K562 (cell line): Measurements from ENCODE around the gene CELSR2.

Source experiments
- ATF1 ChIP-seq, 2 experiments: fragments of 450-650 bp in 1 of 2; IDR thresholded peaks; 2 replicates each; pipeline ENCODE4 v1.6.1; 2016; ENCODE audit warnings: missing compliant biosample characterization in 1 of 2, missing genetic modification characterization in 1 of 2
- CBX3 ChIP-seq, 2 experiments: IDR thresholded peaks; 1 replicate in 1 of 2; 2 replicates in 1 of 2; pipeline ENCODE4 v1.6.1; 2012; ENCODE audit warnings: inconsistent platforms in 2 of 2, low read length in 2 of 2, borderline replicate concordance in 1 of 2, control low read depth in 1 of 2
- KDM1A ChIP-seq, 2 experiments: fragments of 450-650 bp; IDR thresholded peaks; 2 replicates each; pipeline ENCODE4 v1.6.1; 2016; ENCODE audit warnings: mild to moderate bottlenecking in 2 of 2
- NFIC ChIP-seq: fragments of 450-650 bp; IDR thresholded peaks from 2 replicates; pipeline ENCODE4 v1.6.1; 2017; ENCODE audit warnings: mild to moderate bottlenecking, inconsistent platforms
- NR3C1 ChIP-seq: sonication (generic); formaldehyde crosslinking; IDR thresholded peaks from 2 replicates; pipeline ENCODE4 v1.8.1; 2022; ENCODE audit warnings: missing genetic modification reagents
- POLR2H ChIP-seq: IDR thresholded peaks from 2 replicates; pipeline ENCODE4 v1.6.1; 2016; ENCODE audit warnings: missing genetic modification characterization, low read depth, mild to moderate bottlenecking, control low read depth, missing compliant biosample characterization, moderate library complexity
- ZNF384 ChIP-seq: IDR thresholded peaks from 2 replicates; pipeline ENCODE4 v1.6.1; 2012; ENCODE audit warnings: low read depth, low read length, improper control_type of control experiment
- ZNF830 ChIP-seq: fragments of 250-450 bp; sonication (Bioruptor Pico); IDR thresholded peaks from 2 replicates; pipeline ENCODE4 v1.5.0; 2021; ENCODE audit warnings: mild to moderate bottlenecking
- TF ChIP-seq, protein P1 (sequence below), 3 experiments: IDR thresholded peaks in 2 of 3; conservative IDR thresholded peaks in 1 of 3; 2 replicates each; pipeline ENCODE4 v1.5.1; 2011 to 2012; ENCODE audit warnings: low read length in 3 of 3, mild to moderate bottlenecking in 3 of 3, control low read depth in 2 of 3, improper control_type of control experiment in 1 of 3, inconsistent platforms in 1 of 3, low read depth in 1 of 3, mixed read lengths in 1 of 3, moderate library complexity in 1 of 3; ENCODE audit not compliant: insufficient read depth in 2 of 3
- TF ChIP-seq, protein P2 (sequence below), 2 experiments: fragments of 450-650 bp in 1 of 2; sonication (generic) in 1 of 2; formaldehyde crosslinking; conservative IDR thresholded peaks; 2 replicates each; pipeline versions ENCODE4 v1.4.0 to v1.8.1; 2020 to 2022; ENCODE audit warnings: mild to moderate bottlenecking in 1 of 2, missing genetic modification reagents in 1 of 2

DNA sequence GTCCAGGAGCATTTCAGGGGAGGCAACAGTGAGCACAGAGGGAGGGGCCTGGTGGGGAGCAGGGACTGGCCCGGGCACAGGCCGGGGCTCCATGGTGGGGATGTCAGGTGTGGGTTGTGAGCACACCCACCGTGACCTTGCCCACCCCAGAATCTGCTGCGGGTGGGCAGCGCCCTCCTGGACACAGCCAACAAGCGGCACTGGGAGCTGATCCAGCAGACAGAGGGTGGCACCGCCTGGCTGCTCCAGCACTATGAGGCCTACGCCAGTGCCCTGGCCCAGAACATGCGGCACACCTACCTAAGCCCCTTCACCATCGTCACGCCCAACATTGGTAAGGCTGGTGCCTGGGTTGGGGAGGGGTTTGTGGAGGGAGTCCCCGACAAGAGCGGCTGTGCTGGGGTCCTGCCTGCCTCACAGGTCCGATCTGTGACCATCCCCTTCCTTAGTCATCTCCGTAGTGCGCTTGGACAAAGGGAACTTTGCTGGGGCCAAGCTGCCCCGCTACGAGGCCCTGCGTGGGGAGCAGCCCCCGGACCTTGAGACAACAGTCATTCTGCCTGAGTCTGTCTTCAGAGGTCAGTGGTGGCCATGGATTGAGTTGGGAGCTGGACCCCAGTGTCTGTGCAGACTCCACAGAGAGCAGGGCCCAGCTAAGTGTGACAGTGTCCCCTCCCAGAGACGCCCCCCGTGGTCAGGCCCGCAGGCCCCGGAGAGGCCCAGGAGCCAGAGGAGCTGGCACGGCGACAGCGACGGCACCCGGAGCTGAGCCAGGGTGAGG, 19.3 kb downstream of the CELSR2 start:
- TF ChIP-seq NFIC = no peak
- TF ChIP-seq KDM1A (IDR thresholded peaks at IDR 0.05) = no peak
- TF ChIP-seq ZNF830 = no peak
- TF ChIP-seq POLR2H (tag) = no peak
- no peak for TF ChIP-seq ZNF384
- TF ChIP-seq, protein P1, sequence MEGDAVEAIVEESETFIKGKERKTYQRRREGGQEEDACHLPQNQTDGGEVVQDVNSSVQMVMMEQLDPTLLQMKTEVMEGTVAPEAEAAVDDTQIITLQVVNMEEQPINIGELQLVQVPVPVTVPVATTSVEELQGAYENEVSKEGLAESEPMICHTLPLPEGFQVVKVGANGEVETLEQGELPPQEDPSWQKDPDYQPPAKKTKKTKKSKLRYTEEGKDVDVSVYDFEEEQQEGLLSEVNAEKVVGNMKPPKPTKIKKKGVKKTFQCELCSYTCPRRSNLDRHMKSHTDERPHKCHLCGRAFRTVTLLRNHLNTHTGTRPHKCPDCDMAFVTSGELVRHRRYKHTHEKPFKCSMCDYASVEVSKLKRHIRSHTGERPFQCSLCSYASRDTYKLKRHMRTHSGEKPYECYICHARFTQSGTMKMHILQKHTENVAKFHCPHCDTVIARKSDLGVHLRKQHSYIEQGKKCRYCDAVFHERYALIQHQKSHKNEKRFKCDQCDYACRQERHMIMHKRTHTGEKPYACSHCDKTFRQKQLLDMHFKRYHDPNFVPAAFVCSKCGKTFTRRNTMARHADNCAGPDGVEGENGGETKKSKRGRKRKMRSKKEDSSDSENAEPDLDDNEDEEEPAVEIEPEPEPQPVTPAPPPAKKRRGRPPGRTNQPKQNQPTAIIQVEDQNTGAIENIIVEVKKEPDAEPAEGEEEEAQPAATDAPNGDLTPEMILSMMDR (IDR thresholded peaks at IDR 0.05 in 2 of 3, conservative IDR thresholded peaks at IDR 0.05 in 1 of 3; ENCODE audit: insufficient read depth in 2 of 3, low read depth in 1 of 3, low read length in 3 of 3) = no peak
- no peak for TF ChIP-seq NR3C1 (CRISPR knock-in tag)
- TF ChIP-seq ATF1 (CRISPR knock-in tag; IDR thresholded peaks at IDR 0.05) = no peak
- no peak for TF ChIP-seq ATF1 (tag; IDR thresholded peaks at IDR 0.05)
- TF ChIP-seq, protein P2, sequence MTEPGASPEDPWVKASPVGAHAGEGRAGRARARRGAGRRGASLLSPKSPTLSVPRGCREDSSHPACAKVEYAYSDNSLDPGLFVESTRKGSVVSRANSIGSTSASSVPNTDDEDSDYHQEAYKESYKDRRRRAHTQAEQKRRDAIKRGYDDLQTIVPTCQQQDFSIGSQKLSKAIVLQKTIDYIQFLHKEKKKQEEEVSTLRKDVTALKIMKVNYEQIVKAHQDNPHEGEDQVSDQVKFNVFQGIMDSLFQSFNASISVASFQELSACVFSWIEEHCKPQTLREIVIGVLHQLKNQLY (CRISPR knock-in tag; conservative IDR thresholded peaks at IDR 0.05) = no peak
- no peak for TF ChIP-seq CBX3 (IDR thresholded peaks at IDR 0.05; ENCODE audit: borderline replicate concordance in 1 of 2, low read length in 2 of 2)
